Esophagus squamous epithelium (tissue), 5 donors: ENCODE measurements around the gene BASP1. TPM values are rescaled to one million over a fixed set of nuclear protein-coding genes. Genes with fewer than 3 reads are reported as not detected.

Experiments
- DNase-seq: peaks from one replicate; lab custom pipeline; 2025; lab: John Stamatoyannopoulos, UW
- H3K27ac ChIP-seq, 4 donors: fragments of 200-600 bp; sonication (generic); one replicate each; pipeline ENCODE4 v1.5.1; 2016 to 2019; ENCODE audit warnings: mild to moderate bottlenecking in 1 of 4
- H3K27me3 ChIP-seq, 4 donors: fragments of 200-600 bp; sonication (generic); 1 replicate in 3 of 4; 2 replicates in 1 of 4; pipeline versions ENCODE4 v1.5.1 to v1.6.0; 2017 to 2021; ENCODE audit warnings: antibody characterized with exemption in 1 of 4
- H3K36me3 ChIP-seq, 3 donors: fragments of 200-600 bp; sonication (generic); one replicate each; pipeline ENCODE4 v1.5.1; 2016 to 2019
- H3K4me1 ChIP-seq, 3 donors: fragments of 200-600 bp; sonication (generic); one replicate each; pipeline ENCODE4 v1.5.1; 2017 to 2019
- H3K4me3 ChIP-seq, 4 donors: fragments of 200-600 bp; sonication (generic); 1 replicate in 3 of 4; 2 replicates in 1 of 4; pipeline ENCODE4 v1.5.1; 2016 to 2019; ENCODE audit warnings: mild to moderate bottlenecking in 2 of 4, moderate library complexity in 1 of 4
- H3K9me3 ChIP-seq, 3 donors: fragments of 200-600 bp; sonication (generic); one replicate each; pipeline ENCODE4 v1.5.1; 2016 to 2019
- CTCF ChIP-seq, 6 experiments: fragments of 450-650 bp in 4 of 6; fragments of 200-600 bp in 2 of 6; sonication (generic) in 2 of 6; IDR thresholded peaks; one replicate each; pipeline ENCODE4 v1.5.1; 2016 to 2019; ENCODE audit warnings: antibody characterized with exemption in 6 of 6, mild to moderate bottlenecking in 4 of 6, moderate library complexity in 4 of 6
- POLR2A ChIP-seq, 4 donors: fragments of 450-650 bp; IDR thresholded peaks; one replicate each; pipeline ENCODE4 v1.6.1; 2017; ENCODE audit warnings: antibody characterized with exemption in 4 of 4, mild to moderate bottlenecking in 4 of 4, moderate library complexity in 3 of 4
- WGBS, 2 donors: methylation state at CpG; one replicate each; pipeline ENCODE4 v1.1.5; 2018; 5-methylcytosine and 5-hydroxymethylcytosine counted together
- intact Hi-C: fragments of 100-400 bp; cut with DNase I; formaldehyde crosslinking; loops from one replicate; pipeline ENCODE4 v1.15.0; 2022
- total RNA-seq, 4 donors: library from RNA; depleted of rRNA; stranded (reverse); fragments of >200 nt; gene quantifications; one replicate each; pipeline ENCODE4 v1.1.0, GENCODE V29; 2016
- donor health status: DM: yes; HTN: yes; CAD: no.

The BASP1 gene
- total RNA-seq, 4 donors from 2014 or later: 5.2 to 16.7 (median 13.6) TPM

DNA sequence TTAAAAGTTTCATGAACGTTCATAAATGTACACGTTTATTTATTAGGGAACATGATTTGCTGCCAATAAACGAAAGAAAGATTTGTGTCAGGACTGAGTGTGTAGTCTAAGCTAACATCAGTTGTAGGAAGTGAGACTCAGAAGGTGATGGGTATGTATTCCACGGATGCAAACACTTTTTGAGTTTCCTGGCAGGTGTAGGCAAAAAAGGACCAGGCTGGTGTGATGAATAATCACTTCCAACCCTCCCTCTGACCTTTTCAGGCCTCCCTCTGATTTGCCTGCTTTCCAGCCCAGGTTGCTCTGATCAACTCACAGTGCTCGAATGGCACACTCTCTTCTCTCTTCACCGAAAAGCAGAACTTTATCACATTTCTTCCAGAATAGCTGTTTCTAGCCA lies 51.8 kb downstream of the BASP1 start:
- H3K9me3 ChIP-seq: no peaks in the 10 kb centered on the region
- 58 to 63% methylated on average over 6 of the region's 6 CpGs for WGBS, 2 donors
- H3K36me3 ChIP-seq: no peaks in the 10 kb centered on the region
- H3K4me1 ChIP-seq: no peaks in the 10 kb centered on the region
- no peak for DNase-seq
- no peak overlapping the region for H3K4me3 ChIP-seq
- intact Hi-C loops: no loop called here
- TF ChIP-seq POLR2A (IDR thresholded peaks at IDR 0.05) (no peak), CTCF (IDR thresholded peaks at IDR 0.05) (no peak)
- no peaks in the 10 kb centered on the region for H3K27me3 ChIP-seq
- no peak overlapping the region for H3K27ac ChIP-seq

- H3K27ac ChIP-seq: no peak overlapping the region
- no peak for DNase-seq
- intact Hi-C loops: no loop called here
- no peak overlapping the region for H3K4me3 ChIP-seq
- peaks cover 0 to 7% (median 0%) of the 10 kb centered on the region in 3 donors for H3K9me3 ChIP-seq
- H3K27me3 ChIP-seq: no peaks in the 10 kb centered on the region
- H3K36me3 ChIP-seq: peaks cover 0 to 7% (median 0%) of the 10 kb centered on the region in 3 donors
- no peaks in the 10 kb centered on the region for H3K4me1 ChIP-seq
- WGBS, 2 donors: 83 to 94% methylated on average over 3 of the region's 3 CpGs
- no peak for TF ChIP-seq POLR2A (IDR thresholded peaks at IDR 0.05)
- no peak for TF ChIP-seq CTCF (IDR thresholded peaks at IDR 0.05)
These were observed 54.7 kb downstream of the BASP1 start for GRCh38 chr5:17272111-17272510.

DNA sequence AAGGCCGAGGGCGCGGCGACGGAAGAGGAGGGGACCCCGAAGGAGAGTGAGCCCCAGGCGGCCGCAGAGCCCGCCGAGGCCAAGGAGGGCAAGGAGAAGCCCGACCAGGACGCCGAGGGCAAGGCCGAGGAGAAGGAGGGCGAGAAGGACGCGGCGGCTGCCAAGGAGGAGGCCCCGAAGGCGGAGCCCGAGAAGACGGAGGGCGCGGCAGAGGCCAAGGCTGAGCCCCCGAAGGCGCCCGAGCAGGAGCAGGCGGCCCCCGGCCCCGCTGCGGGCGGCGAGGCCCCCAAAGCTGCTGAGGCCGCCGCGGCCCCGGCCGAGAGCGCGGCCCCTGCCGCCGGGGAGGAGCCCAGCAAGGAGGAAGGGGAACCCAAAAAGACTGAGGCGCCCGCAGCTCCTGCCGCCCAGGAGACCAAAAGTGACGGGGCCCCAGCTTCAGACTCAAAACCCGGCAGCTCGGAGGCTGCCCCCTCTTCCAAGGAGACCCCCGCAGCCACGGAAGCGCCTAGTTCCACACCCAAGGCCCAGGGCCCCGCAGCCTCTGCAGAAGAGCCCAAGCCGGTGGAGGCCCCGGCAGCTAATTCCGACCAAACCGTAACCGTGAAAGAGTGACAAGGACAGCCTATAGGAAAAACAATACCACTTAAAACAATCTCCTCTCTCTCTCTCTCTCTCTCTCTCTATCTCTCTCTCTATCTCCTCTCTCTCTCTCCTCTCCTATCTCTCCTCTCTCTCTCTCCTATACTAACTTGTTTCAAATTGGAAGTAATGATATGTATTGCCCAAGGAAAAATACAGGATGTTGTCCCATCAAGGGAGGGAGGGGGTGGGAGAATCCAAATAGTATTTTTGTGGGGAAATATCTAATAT lies 58.1 kb downstream of the BASP1 start:
- DNase-seq: no peak
- intact Hi-C loops: no loop called here
- Histone ChIP-seq H3K9me3 (peaks cover 0 to 7% (median 0%) of the 10 kb centered on the region in 3 donors), H3K4me3 (no peak overlapping the region), H3K27me3 (no peaks in the 10 kb centered on the region), H3K4me1 (no peaks in the 10 kb centered on the region), H3K36me3 (peaks cover 0 to 7% (median 0%) of the 10 kb centered on the region in 3 donors), H3K27ac (no peak overlapping the region)
- WGBS, 2 donors: 95 to 98% methylated on average over 30 to 52 of the region's 57 CpGs
- TF ChIP-seq POLR2A (IDR thresholded peaks at IDR 0.05): no peak
- TF ChIP-seq CTCF (IDR thresholded peaks at IDR 0.05): no peak

DNA sequence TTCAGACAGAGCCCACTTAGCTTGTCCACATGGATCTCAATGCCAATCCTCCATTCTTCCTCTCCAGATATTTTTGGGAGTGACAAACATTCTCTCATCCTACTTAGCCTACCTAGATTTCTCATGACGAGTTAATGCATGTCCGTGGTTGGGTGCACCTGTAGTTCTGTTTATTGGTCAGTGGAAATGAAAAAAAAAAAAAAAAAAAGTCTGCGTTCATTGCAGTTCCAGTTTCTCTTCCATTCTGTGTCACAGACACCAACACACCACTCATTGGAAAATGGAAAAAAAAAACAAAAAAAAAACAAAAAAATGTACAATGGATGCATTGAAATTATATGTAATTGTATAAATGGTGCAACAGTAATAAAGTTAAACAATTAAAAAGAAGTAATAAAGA lies 59.0 kb downstream of the BASP1 start:
- Histone ChIP-seq H3K27ac (no peak overlapping the region), H3K36me3 (peaks cover 0 to 7% (median 0%) of the 10 kb centered on the region in 3 donors), H3K9me3 (peaks cover 0 to 7% (median 0%) of the 10 kb centered on the region in 3 donors), H3K27me3 (no peaks in the 10 kb centered on the region), H3K4me1 (no peaks in the 10 kb centered on the region), H3K4me3 (no peak overlapping the region)
- DNase-seq: no peak
- intact Hi-C loops: no loop called here
- 77 to 90% methylated on average over 3 of the region's 3 CpGs for WGBS, 2 donors
- TF ChIP-seq POLR2A (IDR thresholded peaks at IDR 0.05): no peak

- 75 to 82% methylated on average over 5 of the region's 5 CpGs for WGBS, 2 donors
- intact Hi-C loops: no loop called here
- peaks cover 0 to 7% (median 0%) of the 10 kb centered on the region in 3 donors for H3K9me3 ChIP-seq
- no peaks in the 10 kb centered on the region for H3K4me1 ChIP-seq
- H3K4me3 ChIP-seq: no peak overlapping the region
- no peak overlapping the region for H3K27ac ChIP-seq
- H3K27me3 ChIP-seq: no peaks in the 10 kb centered on the region
- TF ChIP-seq CTCF (IDR thresholded peaks at IDR 0.05) (no peak), POLR2A (IDR thresholded peaks at IDR 0.05) (no peak)
- DNase-seq: no peak
- H3K36me3 ChIP-seq: peaks cover 0 to 7% (median 0%) of the 10 kb centered on the region in 3 donors
These were observed 60.5 kb downstream of the BASP1 start for GRCh38 chr5:17277907-17278306.
